Cardiac muscle cell (in vitro differentiated cells and primary cell): Measurements from ENCODE around the gene KPNA2. TPM values are rescaled to one million over a fixed set of nuclear protein-coding genes. Genes with fewer than 3 reads are reported as not detected.

Experiments used
- DNase-seq, 2 donors: peaks; one replicate each; pipeline versions ENCODE4 v3.0.0 to v3.0.0-alpha.2; 2010 to 2017; ENCODE audit warnings: low read depth in 1 of 2, low spot score in 1 of 2
- H3K27ac ChIP-seq: fragments of 200-600 bp; sonication (generic); 2 replicates; pipeline ENCODE4 v1.5.1; 2016
- H3K27me3 ChIP-seq: fragments of 200-600 bp; sonication (generic); 2 replicates; pipeline ENCODE4 v1.6.0; 2016; ENCODE audit warnings: control low read depth
- H3K36me3 ChIP-seq: fragments of 200-600 bp; sonication (generic); 2 replicates; pipeline ENCODE4 v1.5.1; 2016; ENCODE audit warnings: control low read depth
- H3K4me1 ChIP-seq: fragments of 200-600 bp; sonication (generic); 2 replicates; pipeline ENCODE4 v1.8.1; 2017; ENCODE audit warnings: low read depth, mild to moderate bottlenecking, mixed run types
- H3K4me3 ChIP-seq: fragments of 200-600 bp; sonication (generic); 2 replicates; pipeline ENCODE4 v1.5.1; 2016; ENCODE audit warnings: mild to moderate bottlenecking
- H3K9me3 ChIP-seq: fragments of 200-600 bp; sonication (generic); 2 replicates; pipeline ENCODE4 v1.5.1; 2017; ENCODE audit warnings: low read depth, mild to moderate bottlenecking, control low read depth
- polyA plus RNA-seq: library from polyadenylated mRNA; unstranded; fragments of >200 nt; fragmentation: Nextera tagmentation; extraction: Ambion mirVana; gene quantifications from 2 replicates; pipeline ENCODE4 v1.2.1, GENCODE V29; 2016
- total RNA-seq: library from RNA; depleted of rRNA; stranded (reverse); fragments of >200 nt; gene quantifications from 2 replicates; pipeline ENCODE4 v1.2.3, GENCODE V29; 2016
- TF ChIP-seq, protein P1 (sequence below): IDR thresholded peaks from 2 replicates; pipeline ENCODE4 v1.5.1; 2012; ENCODE audit warnings: low read depth, mild to moderate bottlenecking, low read length

KPNA2 gene
- total and polyA plus RNA-seq, 2 experiments from 2014 or later = 129 to 200 TPM

DNA sequence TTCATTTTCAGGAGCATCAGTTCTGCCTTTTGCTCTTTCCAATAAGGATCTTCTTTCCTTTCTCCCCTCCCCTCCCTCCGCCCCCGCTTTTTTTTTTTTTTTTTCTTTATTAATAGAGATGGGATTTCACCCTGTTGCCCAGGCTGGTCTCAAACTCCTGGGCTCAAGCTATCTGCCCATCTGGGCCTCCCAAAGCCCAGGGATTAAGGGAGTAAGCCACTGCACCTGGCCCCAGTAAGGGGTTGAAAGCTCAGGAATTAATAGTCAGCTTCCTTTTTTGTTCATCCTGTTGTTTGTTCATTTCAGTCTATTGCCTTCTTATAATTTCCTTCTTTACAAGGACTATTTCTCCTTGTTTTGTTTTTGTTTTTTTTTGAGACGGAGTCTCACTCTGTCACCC lies 31.3 kb upstream of the KPNA2 start:
- Histone ChIP-seq H3K4me1 (no peaks in the 10 kb centered on the region), H3K36me3 (no peaks in the 10 kb centered on the region), H3K27ac (no peak overlapping the region), H3K9me3 (no peaks in the 10 kb centered on the region), H3K4me3 (no peak overlapping the region), H3K27me3 (no peaks in the 10 kb centered on the region)
- TF ChIP-seq, protein P1, sequence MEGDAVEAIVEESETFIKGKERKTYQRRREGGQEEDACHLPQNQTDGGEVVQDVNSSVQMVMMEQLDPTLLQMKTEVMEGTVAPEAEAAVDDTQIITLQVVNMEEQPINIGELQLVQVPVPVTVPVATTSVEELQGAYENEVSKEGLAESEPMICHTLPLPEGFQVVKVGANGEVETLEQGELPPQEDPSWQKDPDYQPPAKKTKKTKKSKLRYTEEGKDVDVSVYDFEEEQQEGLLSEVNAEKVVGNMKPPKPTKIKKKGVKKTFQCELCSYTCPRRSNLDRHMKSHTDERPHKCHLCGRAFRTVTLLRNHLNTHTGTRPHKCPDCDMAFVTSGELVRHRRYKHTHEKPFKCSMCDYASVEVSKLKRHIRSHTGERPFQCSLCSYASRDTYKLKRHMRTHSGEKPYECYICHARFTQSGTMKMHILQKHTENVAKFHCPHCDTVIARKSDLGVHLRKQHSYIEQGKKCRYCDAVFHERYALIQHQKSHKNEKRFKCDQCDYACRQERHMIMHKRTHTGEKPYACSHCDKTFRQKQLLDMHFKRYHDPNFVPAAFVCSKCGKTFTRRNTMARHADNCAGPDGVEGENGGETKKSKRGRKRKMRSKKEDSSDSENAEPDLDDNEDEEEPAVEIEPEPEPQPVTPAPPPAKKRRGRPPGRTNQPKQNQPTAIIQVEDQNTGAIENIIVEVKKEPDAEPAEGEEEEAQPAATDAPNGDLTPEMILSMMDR = no peak
- DNase-seq = no peak

DNA sequence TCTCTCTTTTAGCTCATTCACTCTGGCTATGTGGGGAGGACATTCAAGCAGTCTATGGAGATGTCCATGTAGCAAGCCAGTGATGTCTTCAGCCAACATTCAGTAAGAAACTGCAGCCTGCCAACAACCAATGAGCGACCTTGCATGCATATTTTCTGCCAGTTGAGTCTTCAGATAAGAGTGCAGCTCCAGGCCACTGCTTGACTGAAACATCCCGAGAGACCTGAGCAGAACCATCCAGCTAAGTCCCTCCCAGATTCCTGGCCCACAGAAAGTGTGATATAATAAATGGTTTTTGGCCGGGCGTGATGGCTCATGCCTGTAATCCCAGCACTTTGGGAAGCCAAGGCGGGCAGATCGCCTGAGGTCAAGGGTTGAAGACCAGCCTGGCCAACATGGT lies 28.7 kb upstream of the KPNA2 start:
- H3K27ac ChIP-seq = no peak overlapping the region
- no peaks in the 10 kb centered on the region for H3K27me3 ChIP-seq
- no peak overlapping the region for H3K4me3 ChIP-seq
- H3K36me3 ChIP-seq = no peaks in the 10 kb centered on the region
- TF ChIP-seq, protein P1 = no peak
- no peaks in the 10 kb centered on the region for H3K4me1 ChIP-seq
- H3K9me3 ChIP-seq = no peaks in the 10 kb centered on the region
- peak in 1 of 2 donors; percentile 72 for DNase-seq

DNA sequence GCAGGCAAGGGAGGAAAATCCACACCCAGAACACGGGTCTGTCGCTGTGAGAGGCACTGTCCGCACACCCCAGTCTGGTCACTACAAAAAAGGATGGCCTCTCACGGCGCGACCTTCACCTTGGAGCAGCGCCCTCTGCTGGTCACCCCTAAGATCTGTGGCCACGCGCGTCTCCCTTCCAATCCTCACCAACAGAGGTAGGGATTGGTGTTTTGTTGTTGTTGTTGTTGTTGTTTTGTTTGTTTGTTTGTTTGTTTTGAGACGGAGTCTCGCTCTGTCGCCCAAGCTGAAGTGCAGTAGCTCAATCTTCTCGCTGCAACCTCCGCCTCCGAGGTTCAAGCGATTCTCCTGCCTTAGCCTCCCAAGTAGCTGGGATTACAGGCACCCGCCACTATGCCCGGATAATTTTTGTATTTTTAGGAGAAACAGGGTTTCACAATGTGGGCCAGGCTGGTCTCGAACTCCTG lies 24.3 kb upstream of the KPNA2 start:
- peak; percentile 45 to 63 for DNase-seq
- Histone ChIP-seq H3K27ac (no peak overlapping the region), H3K4me1 (no peaks in the 10 kb centered on the region), H3K4me3 (no peak overlapping the region), H3K9me3 (no peaks in the 10 kb centered on the region), H3K27me3 (no peaks in the 10 kb centered on the region), H3K36me3 (no peaks in the 10 kb centered on the region)
- TF ChIP-seq, protein P1 = peak; percentile 76

DNA sequence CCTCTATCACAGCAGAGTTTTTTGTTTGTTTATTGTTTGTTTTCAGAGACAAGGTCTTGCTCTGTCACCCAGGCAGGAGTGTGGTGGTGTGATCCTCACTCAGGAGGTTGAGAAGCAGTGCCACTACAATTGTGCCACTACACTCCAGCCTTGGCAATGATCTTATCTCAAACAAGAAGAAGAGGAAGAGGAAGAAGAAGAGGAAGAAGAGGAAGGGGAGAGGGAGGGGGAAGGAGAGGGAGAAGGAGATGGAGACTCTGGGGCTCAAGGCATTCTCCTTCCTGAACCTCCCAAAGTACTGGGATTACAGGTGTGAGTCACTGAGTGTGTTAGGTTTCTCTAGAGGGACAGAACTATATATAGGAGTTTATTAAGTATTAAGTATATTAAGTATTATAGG lies 22.1 kb upstream of the KPNA2 start:
- Histone ChIP-seq H3K4me3 (no peak overlapping the region), H3K9me3 (no peaks in the 10 kb centered on the region), H3K4me1 (no peaks in the 10 kb centered on the region), H3K27ac (no peak overlapping the region), H3K36me3 (no peaks in the 10 kb centered on the region), H3K27me3 (no peaks in the 10 kb centered on the region)
- DNase-seq = no peak
- TF ChIP-seq, protein P1 = no peak

DNA sequence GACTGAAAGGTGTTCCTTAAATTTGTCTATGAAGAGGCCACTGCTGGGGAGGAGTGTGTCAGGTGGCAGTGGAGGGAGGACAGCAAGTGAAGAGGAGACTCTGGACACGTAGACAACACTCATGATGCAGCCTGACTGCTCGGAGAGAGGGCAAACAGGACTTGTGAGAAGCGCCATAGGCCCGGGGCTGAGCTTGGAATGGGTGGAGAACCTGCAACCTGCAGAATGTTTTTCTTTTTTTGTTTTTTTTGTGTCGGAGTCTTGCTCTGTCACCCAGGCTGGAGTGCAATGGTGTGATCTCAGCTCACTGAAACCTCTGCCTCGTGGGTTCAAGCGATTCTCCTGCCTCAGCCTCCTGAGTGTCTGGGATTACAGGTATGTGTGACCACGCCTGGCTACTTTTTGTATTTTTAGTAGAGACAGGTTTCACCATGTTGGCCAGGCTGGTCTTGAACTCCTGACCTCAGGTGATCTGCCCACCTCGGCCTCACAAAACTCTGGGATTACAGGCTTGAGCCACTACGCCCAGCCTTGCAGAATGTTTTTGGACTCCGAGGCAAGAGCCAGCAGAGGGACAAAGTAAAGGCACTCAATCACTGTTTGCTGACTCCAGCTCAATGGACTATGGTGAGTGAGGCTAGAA lies 20.3 kb upstream of the KPNA2 start:
- no peak for DNase-seq
- Histone ChIP-seq H3K27me3 (no peaks in the 10 kb centered on the region), H3K36me3 (no peaks in the 10 kb centered on the region), H3K4me3 (no peak overlapping the region), H3K4me1 (no peaks in the 10 kb centered on the region), H3K27ac (no peak overlapping the region), H3K9me3 (no peaks in the 10 kb centered on the region)
- TF ChIP-seq, protein P1 = no peak
